ENCODE results near the gene CNOT3.

DNA sequence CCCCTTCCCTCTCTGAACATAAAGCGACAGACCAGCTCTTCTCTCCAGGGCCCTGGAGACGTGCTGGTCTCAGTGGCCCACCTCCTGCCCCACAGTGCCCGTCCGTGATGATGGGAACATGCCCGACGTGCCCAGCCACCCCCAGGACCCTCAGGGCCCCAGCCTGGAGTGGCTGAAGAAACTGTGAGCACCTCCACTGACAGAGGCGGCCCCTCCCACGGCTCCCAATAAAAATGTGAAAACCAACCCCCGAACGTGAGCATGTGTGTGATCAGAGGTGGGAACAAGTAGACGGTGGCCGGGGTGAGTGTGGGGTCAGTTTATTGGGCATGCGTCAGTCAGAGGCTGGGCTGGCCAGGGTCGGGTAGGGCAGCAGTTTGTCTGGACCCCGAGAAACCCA is 30.8 kb upstream of the CNOT3 start:
- TF ChIP-seq, protein P1, sequence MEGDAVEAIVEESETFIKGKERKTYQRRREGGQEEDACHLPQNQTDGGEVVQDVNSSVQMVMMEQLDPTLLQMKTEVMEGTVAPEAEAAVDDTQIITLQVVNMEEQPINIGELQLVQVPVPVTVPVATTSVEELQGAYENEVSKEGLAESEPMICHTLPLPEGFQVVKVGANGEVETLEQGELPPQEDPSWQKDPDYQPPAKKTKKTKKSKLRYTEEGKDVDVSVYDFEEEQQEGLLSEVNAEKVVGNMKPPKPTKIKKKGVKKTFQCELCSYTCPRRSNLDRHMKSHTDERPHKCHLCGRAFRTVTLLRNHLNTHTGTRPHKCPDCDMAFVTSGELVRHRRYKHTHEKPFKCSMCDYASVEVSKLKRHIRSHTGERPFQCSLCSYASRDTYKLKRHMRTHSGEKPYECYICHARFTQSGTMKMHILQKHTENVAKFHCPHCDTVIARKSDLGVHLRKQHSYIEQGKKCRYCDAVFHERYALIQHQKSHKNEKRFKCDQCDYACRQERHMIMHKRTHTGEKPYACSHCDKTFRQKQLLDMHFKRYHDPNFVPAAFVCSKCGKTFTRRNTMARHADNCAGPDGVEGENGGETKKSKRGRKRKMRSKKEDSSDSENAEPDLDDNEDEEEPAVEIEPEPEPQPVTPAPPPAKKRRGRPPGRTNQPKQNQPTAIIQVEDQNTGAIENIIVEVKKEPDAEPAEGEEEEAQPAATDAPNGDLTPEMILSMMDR (IDR thresholded peaks at IDR 0.05), result no peak
- no peak for TF ChIP-seq POLR2A (IDR thresholded peaks at IDR 0.05)

Data from vagina (tissue), 2 donors.